ENCODE measurements around the gene S100A8. TPM values are rescaled to one million over a fixed set of nuclear protein-coding genes. Genes with fewer than 3 reads are reported as not detected.
"Not testable (repeated sequence)": the region's sequence is repeated elsewhere in the genome, so short reads cannot be mapped to it uniquely, and the experiment has no call there.

Gene S100A8
- total RNA-seq, 4 donors from 2014 or later, result 2.8 to 35.6 (median 6.2) TPM; not detected in 1

GRCh38 chr1:153350321-153350957 lies 40.4 kb downstream of the S100A8 start:
- no peak for DNase-seq
- Histone ChIP-seq H3K36me3 (no peaks in the 10 kb centered on the region), H3K27me3 (no peaks in the 10 kb centered on the region), H3K9me3 (no peaks in the 10 kb centered on the region), H3K27ac (no peak overlapping the region), H3K4me3 (replicated peaks in 1 of 3) (no peak overlapping the region), H3K4me1 (no peaks in the 10 kb centered on the region)
- no peak for TF ChIP-seq POLR2A (IDR thresholded peaks at IDR 0.05)
- no peak for TF ChIP-seq CTCF (IDR thresholded peaks at IDR 0.05)
- intact Hi-C loops (cut with DNase I), result loop anchor here (5.0 kb wide), 1 partner anchor 147 kb away; no protein-coding TSS in a partner anchor
- 27 to 63% methylated on average over 1 of the region's 1 CpG for WGBS, 2 donors

GRCh38 chr1:153349363-153350320 lies 41.2 kb downstream of the S100A8 start:
- intact Hi-C loops (cut with DNase I), result loop anchor here (5.0 kb wide), 1 partner anchor 148 kb away; no protein-coding TSS in a partner anchor
- no peak for TF ChIP-seq CTCF (IDR thresholded peaks at IDR 0.05)
- no peak for TF ChIP-seq POLR2A (IDR thresholded peaks at IDR 0.05)

GRCh38 chr1:153348511-153349362 lies 42.1 kb downstream of the S100A8 start, which contains the start of gene PGLYRP4:
Gene PGLYRP4 (minus strand): TSS chr1:153348841. CDS start chr1:153347932, 909 bp downstream.
- Histone ChIP-seq H3K4me3 (replicated peaks in 1 of 3) (no peak within 1 kb of the TSS), H3K36me3 (no peaks in the 10 kb centered on the region), H3K27ac (no peak within 1 kb of the TSS), H3K9me3 (no peaks in the 10 kb centered on the region), H3K4me1 (no peaks in the 10 kb centered on the region), H3K27me3 (no peaks in the 10 kb centered on the region)
- WGBS, 2 donors, result 60 to 70% methylated on average over 7 to 9 of the region's 10 CpGs
- TF ChIP-seq POLR2A (IDR thresholded peaks at IDR 0.05) (no peak), CTCF (IDR thresholded peaks at IDR 0.05) (no peak)
- DNase-seq, result no peak
- intact Hi-C loops (cut with DNase I), result no loop called here

More at GRCh38 chr1:153349363-153350320, 41.2 kb downstream of the S100A8 start:
- WGBS, 2 donors, result 52 to 56% methylated on average over 17 of the region's 17 CpGs
- no peaks in the 10 kb centered on the region for H3K27me3 ChIP-seq
- DNase-seq, result no peak
- no peak overlapping the region for H3K4me3 ChIP-seq (replicated peaks in 1 of 3)
- no peaks in the 10 kb centered on the region for H3K9me3 ChIP-seq
- no peaks in the 10 kb centered on the region for H3K36me3 ChIP-seq
- no peaks in the 10 kb centered on the region for H3K4me1 ChIP-seq
- no peak overlapping the region for H3K27ac ChIP-seq

- Histone ChIP-seq H3K9me3 (no peaks in the 10 kb centered on the region), H3K27ac (no peak overlapping the region), H3K4me1 (no peaks in the 10 kb centered on the region), H3K36me3 (no peaks in the 10 kb centered on the region), H3K27me3 (no peaks in the 10 kb centered on the region), H3K4me3 (replicated peaks in 1 of 3) (no peak overlapping the region)
- WGBS, 2 donors, result 71 to 78% methylated on average over 4 to 7 of the region's 7 CpGs
- TF ChIP-seq CTCF (IDR thresholded peaks at IDR 0.05), result no peak
- TF ChIP-seq POLR2A (IDR thresholded peaks at IDR 0.05), result no peak
- intact Hi-C loops (cut with DNase I), result no loop called here
- DNase-seq, result no peak
These were observed 43.0 kb downstream of the S100A8 start for GRCh38 chr1:153347856-153348255.

- H3K4me1 ChIP-seq; intact Hi-C loops (cut with DNase I); H3K36me3 ChIP-seq; DNase-seq; H3K9me3 ChIP-seq; H3K27me3 ChIP-seq; H3K4me3 ChIP-seq (replicated peaks in 1 of 3); H3K27ac ChIP-seq: not testable (repeated sequence)
- 68 to 69% methylated on average over 14 of the region's 14 CpGs for WGBS, 2 donors
These were observed 43.8 kb downstream of the S100A8 start for GRCh38 chr1:153347049-153347448.
